ENCODE measurements around the gene RICTOR.

DNA sequence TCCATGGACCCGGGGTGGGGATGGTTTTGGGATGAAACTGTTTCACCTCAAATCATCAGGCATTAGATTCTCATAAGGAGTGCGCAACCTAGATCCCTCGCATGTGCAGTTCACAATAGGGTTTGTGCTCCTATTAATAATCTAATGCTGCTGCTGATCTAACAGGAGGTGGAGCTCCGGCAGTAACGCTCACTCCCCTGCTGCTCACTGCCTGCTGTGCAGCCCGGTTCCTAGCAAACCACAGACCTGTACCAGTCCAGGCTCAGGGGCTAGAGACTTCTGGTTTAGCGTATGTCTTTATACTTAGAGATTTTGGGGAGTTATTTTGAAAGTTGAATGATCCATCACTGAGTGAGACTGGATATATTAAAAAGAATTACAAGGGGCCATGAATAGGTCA, 50.2 kb downstream of the RICTOR start:
- TF ChIP-seq, protein P1, sequence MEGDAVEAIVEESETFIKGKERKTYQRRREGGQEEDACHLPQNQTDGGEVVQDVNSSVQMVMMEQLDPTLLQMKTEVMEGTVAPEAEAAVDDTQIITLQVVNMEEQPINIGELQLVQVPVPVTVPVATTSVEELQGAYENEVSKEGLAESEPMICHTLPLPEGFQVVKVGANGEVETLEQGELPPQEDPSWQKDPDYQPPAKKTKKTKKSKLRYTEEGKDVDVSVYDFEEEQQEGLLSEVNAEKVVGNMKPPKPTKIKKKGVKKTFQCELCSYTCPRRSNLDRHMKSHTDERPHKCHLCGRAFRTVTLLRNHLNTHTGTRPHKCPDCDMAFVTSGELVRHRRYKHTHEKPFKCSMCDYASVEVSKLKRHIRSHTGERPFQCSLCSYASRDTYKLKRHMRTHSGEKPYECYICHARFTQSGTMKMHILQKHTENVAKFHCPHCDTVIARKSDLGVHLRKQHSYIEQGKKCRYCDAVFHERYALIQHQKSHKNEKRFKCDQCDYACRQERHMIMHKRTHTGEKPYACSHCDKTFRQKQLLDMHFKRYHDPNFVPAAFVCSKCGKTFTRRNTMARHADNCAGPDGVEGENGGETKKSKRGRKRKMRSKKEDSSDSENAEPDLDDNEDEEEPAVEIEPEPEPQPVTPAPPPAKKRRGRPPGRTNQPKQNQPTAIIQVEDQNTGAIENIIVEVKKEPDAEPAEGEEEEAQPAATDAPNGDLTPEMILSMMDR (IDR thresholded peaks at IDR 0.05): no peak
- no peak for TF ChIP-seq POLR2A (IDR thresholded peaks at IDR 0.05)

Data from lower leg skin (tissue), 3 donors.